GM18909 (cell line): ENCODE measurements around the gene LGR4.

Experiments used
- ATAC-seq: cut with Tn5 transposase; IDR thresholded peaks from one replicate; pipeline ENCODE4 v1.9.1; 2021; ENCODE audit warnings: mild to moderate bottlenecking; ENCODE audit not compliant: unreplicated experiment, poor library complexity

Gene LGR4

GRCh38 chr11:27433742-27434141 lies 38.8 kb downstream of the LGR4 start:
- ATAC-seq, result no peak

- no peak for ATAC-seq
These were observed 40.8 kb downstream of the LGR4 start for GRCh38 chr11:27431808-27432207.

DNA sequence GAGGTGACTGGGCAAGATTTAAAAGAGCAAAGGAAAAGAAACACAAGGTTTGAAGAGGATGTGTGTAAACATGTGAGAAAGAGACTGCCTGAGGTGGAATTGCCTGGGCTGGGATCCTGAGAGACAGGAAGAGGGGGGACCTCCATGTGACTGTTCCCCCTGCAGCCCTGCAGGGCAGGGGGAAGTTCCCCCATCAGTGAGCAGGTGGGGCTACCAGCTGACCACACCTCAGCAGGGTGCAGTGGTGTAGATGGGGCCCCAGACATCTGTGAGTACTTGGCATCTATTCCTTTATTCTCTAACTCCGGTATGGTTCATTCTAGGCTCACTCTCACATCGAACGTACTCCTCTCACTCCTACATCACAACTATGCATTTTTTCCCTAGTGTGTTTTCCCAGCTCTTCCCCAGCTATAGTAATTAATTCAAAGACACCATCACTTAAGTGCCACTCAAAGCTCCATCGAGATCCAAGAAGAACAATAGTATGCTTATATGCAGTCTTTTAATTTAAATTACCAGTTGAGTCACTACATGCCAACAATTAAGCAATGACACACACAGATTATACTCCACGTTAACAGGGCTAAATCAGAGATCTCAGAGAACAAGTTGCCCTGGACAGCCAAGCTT lies 42.7 kb downstream of the LGR4 start:
- ATAC-seq, result no peak

DNA sequence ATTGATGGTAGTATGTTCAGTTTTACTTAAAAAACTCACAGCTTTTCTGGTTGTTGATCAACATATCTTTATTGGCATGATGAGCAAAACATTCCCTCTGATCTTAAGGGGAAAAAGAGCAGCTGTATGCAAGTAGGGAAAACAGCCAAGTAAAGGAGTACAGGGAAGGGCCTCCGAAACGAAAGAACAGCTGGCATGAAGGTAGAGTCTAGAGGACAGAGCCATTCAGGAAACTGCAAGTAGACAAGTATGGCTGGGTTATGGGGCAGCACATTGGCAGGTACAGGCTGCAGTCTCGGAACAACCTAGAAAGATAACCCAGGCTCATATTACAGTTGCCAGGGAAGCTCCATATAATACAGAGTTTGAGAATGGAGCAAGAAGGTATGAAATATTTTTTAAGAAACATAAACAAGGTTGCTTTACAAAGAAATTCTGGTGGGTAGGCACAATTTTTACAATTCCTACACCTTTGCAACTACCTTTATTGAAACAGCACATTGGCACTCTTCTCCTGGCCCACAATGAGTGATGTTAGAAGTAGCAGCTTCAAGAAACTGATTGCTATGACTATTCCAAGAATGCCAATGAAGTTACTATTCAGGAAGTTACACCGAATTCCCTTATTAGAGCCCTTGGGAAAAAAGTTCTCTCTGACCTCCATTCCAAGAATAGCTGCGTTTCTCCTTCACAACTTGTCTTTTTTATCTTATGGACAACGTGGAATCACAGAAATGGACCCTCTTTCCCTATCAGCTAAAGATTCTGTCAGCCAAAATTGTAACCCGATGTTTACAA lies 45.2 kb downstream of the LGR4 start:
- ATAC-seq, result no peak

DNA sequence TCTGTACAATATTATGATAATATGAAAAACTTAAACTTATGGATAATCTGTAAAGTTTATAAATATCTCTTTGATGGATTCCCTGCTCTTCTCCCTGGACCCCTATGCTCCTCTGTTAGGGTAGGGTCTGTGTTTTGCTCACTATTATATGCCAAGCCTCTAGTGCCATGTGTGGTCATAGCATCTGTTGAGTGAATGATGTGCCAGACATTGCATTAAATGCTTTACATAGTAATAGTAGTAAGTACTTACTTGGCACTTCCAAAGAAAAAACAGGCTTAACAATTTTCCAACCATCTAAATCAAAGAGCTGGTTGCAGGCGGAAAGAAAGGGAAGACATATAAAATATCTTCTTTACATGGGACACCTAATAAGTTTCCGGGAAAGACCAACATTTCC lies 46.8 kb downstream of the LGR4 start:
- no peak for ATAC-seq

GRCh38 chr11:27423125-27423524 lies 49.5 kb downstream of the LGR4 start:
- ATAC-seq, result no peak

GRCh38 chr11:27421819-27422494 lies 50.6 kb downstream of the LGR4 start:
- ATAC-seq, result no peak

DNA sequence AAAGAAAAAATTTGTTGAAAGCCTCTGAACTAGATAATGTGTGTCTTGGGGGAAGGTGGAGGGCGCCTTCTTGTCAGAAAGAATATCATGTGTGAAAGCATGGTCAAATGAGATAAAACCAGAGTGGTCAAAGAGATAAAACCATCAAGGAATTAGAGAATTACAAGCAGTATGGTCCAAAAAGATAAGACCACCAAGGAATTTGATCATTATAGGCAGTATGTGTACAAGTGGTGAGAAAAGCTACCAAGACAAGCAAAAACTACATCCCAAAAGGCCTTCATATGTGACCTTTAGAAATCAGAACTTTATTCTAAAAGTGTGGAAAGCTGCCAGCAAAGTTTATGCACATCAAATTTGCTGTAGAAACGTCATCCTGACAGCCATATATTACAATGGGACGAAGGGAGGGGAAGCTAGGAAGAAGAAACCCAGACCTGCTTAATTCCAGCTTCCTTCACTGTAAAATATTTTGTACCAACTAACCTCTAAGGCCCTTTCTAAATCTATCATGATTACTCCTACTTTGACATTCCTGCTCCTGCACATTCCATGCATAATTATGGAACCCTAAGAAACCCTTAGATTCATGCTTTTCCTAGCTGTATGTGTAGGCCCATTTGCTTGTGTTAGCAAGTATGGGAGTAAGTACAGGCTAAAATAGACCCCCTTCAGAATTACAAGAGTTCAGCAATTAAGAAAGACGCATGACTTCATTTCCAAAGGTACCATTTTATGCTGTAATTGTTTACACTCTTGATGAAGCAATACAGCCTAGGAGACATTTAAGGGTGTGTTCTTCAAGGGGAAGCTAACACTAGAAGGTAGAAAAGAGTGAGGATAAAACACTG lies 51.6 kb downstream of the LGR4 start:
- no peak for ATAC-seq

DNA sequence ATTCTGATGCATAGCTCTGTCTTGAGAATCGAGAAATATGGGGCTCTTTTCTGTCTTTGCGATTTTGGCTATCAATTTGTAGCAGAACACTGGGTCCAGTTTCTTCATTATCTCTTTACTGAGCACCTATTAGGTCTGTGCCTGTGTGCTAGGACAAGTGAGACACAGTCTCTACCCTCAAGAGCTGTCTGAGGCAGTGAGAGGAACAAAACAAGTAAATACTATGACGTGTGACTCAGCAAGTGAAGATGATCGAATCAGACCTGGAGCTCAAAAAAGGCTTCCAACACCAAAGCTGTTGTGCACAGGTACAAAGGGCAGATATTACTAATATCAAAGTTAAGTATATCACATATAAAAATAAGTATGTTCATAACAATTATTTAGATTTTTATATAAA lies 52.4 kb downstream of the LGR4 start:
- no peak for ATAC-seq

DNA sequence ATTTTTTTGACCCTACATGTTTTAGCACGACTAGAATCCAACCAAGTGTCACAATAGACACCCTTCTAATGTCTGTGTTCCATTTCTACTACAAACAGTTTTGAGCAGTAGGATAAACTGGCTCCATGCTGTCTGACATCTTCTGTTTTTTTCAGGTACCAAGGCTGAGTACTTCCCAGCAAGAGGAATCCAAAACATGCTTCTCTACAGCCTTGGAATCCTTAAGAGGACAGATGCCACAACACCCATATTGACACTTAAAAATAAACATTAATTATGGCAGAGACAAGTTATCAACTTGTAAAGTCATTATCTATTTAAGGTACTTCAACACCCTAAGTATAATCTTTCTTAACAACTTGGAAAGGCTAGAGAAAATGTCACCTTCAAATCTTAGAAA lies 54.2 kb downstream of the LGR4 start:
- ATAC-seq, result no peak

DNA sequence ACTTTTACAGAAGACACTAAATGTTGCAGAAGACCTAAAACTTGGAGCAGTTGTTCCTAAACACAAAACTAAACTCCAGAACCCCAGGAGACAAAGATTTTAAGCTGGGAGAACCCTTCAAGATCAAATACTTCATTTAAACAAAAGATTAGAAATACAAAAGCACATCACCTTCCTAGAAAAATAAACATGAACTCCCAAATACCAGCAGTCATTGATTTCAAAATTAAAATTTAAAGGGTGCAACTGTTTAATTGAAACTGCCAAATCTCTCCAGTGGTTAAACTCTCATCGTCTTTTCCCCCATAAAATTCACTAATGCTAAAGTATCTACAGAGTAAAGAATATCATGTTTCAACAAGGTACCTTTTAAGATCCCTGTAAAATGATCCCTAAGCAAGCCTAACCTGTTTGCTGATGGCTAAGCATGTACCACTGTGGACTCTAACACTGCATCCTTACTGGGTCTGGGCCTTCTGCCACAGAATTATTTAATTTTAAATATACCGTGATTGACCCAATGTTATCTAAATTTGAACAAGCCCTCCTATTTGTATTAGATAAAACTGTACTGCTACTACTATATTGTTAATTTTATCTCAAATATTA lies 55.9 kb downstream of the LGR4 start:
- ATAC-seq, result no peak

DNA sequence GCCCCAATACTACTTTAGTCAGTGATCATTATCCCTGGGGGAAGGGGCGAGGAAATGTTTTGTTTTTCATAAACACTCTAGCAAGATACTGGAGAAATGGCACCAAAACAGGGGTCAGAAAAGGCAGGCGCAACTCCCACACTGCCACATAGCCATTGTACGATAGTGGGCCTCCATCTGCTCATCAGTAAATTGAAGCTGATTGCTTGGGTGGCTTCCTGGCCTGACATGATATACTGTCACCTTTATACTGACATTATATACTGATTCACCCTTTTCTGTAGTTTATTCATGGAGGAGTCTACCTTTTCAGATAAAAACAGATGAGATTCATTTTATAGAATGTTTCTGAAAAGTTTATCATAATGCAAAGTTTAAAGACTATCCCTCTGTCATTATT lies 57.9 kb downstream of the LGR4 start:
- ATAC-seq, result no peak

GRCh38 chr11:27413218-27413617 lies 59.4 kb downstream of the LGR4 start:
- no peak for ATAC-seq

DNA sequence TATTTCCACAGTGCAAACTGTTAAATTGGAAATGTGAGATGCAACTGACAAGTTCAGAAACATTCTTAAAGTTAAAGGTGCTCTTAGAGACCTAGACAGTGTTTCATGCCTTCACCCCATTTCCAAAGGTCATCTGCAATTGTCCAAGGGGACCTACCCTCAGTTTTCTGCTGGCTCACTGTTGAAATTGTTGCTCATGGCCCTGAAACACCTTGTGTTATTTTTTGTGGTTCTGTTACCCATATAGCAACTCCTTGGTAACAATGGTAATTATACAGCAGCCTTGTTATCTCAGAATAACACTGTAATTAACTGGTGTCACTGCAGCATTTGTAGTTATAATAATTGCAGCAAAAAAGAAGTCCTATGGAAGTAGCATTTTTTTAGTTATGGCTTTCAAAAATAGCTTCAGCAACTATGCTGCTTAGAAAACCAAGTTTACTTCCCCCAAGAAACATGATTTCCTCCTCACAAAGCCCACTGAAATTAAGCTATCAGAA lies 60.3 kb downstream of the LGR4 start:
- ATAC-seq, result no peak

DNA sequence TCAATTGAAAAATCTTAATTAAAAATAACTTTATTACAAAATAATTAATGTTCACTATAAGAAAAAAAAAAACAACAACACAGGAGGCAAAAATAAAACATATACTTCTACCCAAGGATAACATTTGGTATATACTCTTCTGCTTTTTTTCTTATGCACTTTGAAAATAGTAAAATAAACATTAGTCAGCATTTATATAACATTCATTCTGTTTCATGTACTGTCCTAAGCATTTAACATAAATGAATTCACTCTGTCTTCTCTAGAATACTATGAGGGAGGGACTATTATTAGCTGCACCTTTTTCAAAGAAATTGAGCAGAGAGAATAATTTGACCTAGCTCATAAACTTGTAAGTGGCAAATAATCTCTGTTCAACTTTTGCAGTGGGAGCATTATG lies 61.3 kb downstream of the LGR4 start:
- no peak for ATAC-seq

GRCh38 chr11:27410272-27410671 lies 62.3 kb downstream of the LGR4 start:
- no peak for ATAC-seq

DNA sequence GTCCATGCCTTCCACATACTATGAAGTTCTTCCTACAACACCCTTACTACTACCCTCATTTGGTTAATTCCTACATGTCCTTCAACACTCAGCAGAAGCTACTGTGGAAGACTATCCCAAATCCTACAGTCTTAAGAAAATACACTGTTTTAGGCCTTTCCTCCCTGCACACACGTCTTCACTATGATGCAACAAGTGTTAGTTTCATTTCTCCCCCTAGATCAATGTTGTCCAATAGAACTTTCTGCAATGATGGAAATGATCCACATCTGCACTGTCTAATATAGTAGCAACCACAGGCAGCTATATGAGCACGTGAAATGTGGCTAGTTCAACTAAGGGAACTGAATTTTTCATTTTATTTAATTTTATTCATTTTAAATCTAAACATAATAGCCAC lies 62.8 kb downstream of the LGR4 start:
- ATAC-seq, result no peak

GRCh38 chr11:27409049-27409448 lies 63.5 kb downstream of the LGR4 start:
- ATAC-seq, result no peak

GRCh38 chr11:27408246-27408800 lies 64.3 kb downstream of the LGR4 start:
- no peak for ATAC-seq
